T-helper 1 cell (primary cell): Measurements from ENCODE around the gene DISP3.

ENCODE experiments used
- DNase-seq, 5 donors: peaks; one replicate each; pipeline ENCODE4 v3.0.0-alpha.2; 2012 to 2020

The DISP3 gene

DNA sequence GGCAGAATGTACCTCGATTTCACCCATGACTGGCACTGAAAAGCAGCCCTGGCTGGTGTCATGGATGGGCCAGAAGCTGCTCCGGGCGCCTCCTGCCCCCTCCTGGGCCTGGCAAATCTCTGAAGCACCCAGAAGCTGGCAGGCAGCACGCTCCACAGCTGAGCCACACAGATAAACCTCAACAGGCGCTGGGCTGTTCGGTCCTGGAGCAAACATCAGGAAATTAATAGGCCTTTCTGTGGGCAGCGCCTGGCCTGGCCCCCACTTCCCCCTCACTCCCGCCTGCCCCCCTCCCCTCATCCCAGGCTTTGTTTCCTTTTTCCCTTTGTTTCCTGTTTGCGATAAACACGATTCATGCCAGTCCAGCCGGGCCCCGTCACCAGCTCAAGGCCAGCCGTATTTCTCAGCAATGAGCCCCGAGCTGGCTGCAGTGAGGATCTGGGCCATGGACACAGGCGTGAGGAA lies 20.1 kb upstream of the DISP3 start:
- no peak for DNase-seq

DNA sequence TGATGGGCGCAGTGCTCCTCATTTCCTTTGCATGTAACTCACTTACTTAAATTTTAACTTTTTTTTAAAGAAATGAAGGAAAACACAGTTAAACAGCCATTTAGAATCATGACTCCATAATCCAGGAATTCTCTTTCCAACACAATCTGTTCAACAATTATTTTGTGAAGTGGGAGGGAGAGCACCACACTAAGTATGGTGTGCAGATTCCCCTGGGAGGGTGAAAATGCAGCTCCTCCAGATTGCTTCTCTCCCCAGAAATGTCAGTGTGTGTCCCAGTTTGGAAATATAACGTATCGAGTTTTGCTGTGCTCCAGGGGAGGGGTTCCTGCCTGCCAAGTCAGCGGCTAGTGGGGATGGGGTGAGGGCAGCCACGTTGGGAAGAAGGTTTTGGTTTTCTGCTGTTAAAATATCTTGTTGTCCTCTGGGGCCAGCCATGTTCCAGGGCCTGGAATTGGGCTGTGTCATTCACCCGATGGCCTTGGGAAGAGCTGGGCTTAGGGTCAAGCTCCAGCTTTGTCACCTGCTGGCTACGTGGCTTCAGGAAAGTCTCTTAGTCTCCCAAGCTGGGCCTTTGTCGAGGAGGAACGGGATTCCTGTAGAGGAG lies 17.3 kb upstream of the DISP3 start:
- no peak for DNase-seq

DNA sequence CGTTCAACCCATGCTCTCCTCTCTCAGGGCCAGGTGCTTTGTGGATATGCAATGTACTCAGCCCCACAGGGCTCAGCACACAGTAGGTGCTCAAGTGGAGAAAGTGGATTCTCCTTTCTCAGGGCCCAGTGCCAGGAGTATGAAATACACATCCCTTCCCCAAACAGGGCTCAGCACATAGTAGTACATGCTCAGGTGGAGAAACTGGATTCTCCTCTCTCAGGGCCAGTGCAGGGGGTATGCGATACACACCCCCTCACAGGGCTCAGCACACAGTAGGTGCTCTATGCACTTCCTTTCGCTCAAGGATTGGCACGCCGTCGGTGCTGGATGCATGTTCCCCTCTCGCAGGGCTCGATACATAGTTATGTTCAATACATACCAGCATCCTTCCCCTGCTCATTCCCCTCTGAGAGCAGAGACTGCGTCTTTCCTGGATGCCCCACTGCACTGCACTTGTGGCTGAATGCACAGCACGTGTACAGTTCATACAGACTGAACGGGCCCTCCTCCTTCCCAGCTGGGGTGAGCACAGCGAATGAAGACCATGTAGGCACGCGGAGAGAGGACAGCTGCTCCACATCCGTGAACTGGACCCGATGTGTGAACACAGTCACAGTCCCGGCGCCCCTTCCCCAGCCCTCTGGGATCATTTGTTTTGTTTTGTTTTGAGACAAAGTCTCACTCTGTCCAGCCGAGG lies 16.6 kb upstream of the DISP3 start:
- no peak for DNase-seq

DNA sequence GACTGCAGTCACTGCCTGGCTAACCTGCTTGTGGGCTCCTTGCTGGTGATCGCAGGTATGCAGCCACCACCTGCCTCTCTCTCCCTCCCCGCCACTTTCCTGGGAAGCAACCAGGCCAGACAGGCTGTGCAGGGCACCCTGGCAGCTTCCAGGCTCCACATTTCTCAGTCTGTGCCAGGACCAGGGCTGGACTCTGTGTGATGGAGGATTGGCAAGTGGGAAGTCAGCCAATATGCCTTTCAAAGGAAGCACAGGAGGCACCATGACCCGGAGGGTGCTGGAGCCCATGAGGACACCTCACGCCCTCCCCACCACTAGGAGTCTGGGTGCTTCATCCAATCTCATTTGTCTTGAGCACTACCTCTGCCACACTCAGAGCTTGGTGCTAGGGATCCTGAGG lies 15.8 kb upstream of the DISP3 start:
- no peak for DNase-seq

DNA sequence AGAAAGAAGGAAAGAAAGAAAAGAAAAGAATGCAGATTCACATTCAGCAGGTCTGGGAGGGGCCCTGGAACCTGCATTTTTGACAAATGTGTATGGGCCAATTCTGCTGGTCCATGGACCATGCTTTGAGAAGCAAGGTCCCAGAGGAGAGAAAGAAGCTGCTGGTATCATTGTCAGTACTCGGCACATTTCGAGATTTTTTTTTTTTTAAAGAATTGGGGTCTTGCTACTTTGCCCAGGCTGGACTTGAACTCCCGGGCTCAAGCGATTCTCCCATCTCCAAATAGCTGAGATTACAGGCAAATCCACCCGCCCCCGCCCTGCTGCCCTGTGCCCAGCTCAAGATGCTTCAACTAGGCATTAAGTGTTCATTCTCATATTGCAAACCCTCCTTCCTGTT lies 13.6 kb upstream of the DISP3 start:
- no peak for DNase-seq

DNA sequence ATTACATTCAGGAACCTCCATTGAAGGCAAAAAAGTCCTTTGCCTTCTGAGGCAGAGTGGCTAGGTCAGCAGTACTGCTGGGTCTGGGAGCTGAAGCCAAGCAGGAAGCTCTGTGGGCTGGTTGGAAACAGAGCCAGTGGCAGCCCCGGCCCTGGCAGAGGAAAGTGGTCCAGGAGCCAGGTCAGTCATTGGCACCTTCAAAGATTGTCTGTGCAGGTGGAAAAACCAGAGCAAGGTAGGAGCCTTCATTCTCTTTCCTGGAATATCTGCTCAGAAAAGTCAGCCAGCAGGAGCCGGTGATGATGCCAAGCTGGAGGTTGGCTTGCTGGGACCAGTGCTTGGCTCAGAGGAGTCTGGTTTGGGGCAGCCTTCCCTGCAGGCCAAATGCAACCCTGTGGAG lies 12.5 kb upstream of the DISP3 start:
- DNase-seq = no peak

DNA sequence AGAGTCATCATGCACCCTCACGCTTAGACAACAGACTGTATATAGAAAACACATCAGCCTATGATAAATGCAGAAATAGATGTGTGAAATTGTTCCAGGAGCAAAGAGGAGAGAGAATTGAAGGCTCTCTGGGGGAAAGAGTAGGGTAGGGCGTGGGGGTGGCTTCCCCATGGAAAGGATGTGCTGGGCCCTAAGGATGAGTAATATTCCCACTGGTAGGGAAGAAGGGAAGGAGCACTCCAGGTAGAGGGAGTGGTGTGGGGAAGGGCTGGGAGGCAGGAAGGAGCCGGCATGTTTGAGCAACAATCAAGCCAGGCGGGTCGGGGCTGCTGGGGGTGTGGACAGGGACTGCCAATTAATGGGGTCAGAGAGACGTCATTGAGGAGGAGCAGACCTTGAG lies 10.1 kb upstream of the DISP3 start:
- DNase-seq = no peak

DNA sequence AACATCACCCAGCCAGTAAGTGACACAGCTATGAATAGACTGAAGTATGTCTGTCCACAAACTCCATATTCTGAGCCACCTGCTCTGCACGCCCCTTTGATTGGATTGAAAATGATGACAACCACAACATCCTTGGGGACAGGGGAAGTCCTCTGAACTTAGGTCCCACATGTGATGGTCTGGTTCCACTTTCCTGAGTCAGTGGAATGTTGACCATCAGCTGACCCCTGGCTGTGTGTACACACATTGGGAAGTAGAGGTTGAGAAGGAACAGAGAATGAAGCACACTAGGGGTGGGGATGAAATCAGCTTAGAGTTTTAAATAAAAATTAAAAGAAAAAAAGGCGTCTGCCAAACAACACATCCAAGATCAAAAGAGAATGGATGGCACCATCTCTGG lies 8.0 kb upstream of the DISP3 start:
- no peak for DNase-seq

DNA sequence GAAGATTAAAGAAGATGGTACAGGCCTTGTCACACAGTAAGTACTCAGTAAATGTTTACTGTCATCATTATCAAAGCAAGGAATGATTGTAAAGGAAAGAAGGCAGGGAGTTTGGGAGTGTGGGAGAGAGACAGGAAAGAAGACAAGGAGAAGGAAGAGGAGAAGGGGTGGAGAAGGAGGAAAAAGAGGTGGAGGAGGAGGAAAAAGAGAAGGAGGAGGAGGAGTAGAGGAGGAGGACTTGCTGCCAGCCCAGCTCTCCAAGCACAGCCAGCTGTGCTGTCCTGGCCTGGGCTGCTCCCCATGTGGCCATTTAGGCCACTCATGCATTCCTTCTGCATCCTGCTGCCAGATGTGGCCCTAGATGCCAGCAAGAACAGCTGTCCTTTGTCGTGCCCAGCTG lies 7.5 kb upstream of the DISP3 start:
- DNase-seq = no peak

DNA sequence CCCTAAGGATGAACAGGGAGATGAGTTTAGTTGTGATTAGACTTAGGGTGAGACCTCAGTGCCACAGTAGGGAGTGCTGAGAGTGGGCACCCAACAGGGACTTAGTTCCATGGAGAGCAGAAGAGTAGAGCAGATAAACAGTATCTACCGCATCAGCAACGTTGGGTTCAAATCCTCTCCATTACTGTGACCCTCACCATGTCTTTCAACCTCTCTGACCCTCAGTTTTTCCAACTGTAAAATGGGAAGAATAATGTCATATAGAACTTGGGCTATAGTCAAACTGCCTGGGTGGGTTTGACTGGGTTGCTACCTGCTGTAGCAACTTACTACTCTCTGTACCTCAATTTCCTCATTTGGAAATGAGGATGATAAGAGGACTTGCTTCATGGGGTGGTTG lies 6.7 kb upstream of the DISP3 start:
- no peak for DNase-seq

DNA sequence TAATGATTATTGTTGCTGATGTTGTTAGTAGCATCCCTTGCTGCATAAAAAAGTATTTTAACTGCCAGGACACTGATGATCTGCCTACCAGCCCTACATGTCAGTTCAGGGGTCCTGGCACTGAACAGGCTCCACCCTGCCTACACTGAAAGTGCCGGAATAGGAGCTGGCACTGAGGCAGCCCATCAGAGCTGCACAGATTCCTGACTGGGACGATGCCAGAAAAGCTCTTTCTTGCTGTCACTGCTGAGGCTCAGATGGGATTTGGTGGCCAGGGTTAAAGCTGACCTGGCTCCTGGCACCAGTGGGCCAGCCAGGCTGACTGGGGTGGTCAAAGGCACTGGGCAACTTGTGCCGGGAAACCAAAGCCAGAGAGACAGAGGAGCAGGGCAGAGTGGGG lies 6.2 kb upstream of the DISP3 start:
- DNase-seq = no peak

DNA sequence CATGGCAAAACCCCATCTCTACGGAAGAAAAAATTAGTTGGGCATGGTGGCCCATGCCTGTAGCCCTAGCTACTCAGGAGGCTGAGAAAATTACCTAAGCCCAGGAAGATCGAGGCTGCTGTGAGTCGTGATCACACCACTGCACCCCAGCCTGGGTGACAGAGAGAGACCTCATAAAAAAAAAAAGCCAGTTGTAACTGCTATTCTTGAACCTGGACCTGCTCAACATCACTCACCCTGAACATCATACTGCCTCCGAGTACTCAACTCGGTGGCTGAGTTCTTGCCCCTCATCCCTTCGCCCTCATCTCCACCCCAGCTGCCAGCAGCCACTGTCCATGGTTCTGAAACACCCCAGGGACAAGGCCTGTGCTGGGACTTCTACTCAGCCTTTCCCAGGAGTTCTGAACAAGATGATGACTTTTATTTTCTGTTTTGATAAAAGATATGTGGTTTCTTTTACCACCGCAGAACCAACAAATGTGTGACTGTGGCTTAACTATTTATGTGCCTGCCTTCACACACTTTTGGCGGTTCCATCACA lies 5.4 kb upstream of the DISP3 start:
- peak in 1 of 5 donors; percentile 8 for DNase-seq

DNA sequence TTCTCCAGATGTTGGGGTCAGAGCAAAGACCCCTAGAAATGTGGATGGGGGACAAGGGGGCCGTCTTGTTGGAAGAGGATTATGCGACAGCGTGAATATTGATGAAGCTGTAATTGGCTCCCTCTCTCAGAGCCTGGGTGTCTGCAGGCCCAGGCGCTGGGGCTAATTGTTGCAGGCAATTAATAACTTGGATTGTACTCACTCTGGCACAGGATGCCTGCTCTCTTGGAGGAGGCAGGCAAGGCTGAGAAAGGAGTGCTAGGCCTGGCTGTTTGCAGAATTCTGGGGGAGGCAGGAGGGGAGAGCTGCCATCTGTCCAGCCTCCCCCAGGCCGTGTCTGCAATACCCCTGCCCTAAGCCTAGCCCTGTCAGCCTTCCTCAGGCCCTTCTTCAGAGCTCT lies 4.1 kb upstream of the DISP3 start:
- DNase-seq = no peak

DNA sequence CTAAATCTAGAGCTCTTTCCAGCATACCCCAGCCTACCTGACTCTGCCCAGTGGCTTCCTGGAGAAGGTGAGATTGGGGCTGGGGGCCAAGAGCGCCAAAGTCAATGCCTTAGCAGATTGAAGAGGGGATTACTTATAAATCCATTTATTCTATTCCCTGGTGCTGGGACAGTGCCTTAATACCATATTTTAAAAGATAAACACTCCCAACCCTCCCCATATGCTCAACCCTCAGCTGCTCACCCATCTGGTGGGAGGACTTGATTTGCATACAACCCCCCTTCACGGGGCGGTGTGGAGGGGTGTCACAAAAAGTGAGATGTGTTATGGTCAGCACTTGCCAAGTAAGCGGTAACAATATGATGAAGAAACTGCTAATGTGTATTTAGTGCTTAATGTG lies 3.2 kb upstream of the DISP3 start:
- no peak for DNase-seq

DNA sequence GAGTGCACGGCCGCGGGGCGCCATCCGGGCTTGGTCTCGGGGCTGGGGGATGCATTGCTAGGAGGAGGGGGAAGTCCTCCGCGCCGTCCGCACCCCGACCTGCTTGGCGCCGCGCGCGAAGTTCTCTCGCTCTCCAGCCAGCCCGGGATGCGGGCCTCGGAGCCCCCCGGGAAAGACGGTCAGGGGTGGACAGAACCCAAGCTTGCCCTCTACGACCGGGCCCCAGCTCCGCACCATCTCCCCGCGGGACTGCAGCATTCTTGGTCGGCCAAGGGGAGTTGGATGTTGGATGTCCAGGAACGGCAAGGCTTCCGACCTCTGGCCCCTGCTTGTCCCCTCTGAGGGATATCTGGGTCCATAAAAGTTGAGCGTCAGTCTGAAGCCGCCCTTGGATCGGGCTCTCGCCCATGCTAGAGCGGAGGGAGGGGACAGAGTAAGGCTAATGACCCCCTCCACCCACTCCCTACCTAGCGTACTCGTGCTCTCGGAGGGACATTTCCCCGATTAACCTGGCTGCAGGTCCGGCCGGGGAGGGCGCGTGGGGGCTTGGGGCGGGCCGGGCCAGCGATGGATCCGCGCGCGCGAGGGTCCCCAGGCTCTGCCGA lies 522 bp downstream of the DISP3 start:
- DNase-seq = no peak

DNA sequence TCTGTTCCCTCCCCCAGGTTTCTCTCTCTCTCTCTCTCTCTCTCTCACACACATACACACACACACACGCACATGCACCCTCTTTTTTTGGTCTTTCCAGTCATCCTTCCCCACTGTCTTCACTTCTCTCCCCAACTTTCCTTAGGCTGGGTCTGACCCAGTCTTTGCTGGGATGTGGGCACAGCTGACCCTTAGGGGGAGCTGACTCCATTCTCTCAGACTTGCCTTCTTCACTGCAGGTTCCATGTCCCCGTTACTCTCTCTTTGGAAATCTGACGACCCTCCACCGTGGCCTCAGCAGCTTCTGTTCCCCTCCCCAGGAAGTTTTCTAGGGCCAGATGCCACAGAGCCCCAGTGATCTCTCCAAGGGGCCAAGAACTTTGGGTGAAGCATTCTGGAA lies 2.1 kb downstream of the DISP3 start:
- no peak for DNase-seq

DNA sequence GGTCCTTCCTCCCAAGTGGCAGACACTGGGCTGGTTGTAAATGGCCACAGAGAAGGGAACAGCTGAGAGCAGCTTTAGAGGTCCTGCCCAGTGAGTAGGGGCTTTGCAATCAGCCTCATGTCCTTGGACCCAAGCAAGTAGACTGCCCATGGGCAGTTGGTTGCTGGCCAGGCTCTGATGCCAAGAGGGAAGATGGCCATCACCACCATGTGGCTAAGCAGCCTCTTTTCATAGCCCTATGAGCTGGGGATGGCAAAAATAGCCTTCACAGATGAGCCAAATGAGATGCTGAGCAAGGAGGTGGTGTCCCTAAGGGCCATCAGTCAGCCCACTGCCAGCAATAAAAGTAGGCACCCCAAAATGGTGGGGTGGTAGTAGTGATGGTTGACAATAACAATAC lies 3.2 kb downstream of the DISP3 start:
- no peak for DNase-seq

DNA sequence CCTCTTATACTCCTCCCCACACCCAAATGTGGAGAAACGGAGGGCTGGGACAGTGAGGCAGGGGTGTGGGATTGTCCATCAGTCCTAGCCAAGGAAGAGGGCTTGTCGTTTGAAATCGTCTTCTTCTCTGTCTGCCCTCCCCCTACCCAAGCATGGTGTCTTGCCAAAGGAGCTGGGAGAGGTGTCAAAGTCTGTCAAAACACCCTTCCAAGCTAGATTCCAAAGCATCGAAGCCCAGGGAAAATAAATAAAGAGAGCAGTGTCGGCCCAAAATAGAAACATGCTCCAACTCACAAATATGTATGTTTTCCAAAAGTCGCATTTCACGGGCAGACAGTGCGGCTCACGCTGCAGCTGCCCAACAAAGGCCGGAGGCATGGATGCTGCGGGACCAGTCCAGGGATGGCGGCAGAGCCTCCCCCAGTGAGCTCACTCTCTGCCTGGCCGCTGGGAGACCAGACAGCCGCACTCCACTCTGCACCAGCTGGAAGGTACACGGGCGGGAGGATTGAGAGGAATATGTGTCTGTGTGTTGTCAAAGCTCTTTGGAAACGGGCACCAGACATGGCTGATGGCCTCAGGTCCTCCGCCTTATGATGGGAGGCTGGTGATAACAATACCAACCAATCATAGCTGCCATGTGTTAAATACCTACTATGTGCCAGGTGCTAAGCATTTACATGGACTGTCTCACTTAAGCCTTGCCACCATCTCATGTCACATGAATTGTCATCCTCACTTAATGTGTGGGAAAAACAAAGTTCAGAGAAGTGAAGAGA lies 3.9 kb downstream of the DISP3 start:
- no peak for DNase-seq

DNA sequence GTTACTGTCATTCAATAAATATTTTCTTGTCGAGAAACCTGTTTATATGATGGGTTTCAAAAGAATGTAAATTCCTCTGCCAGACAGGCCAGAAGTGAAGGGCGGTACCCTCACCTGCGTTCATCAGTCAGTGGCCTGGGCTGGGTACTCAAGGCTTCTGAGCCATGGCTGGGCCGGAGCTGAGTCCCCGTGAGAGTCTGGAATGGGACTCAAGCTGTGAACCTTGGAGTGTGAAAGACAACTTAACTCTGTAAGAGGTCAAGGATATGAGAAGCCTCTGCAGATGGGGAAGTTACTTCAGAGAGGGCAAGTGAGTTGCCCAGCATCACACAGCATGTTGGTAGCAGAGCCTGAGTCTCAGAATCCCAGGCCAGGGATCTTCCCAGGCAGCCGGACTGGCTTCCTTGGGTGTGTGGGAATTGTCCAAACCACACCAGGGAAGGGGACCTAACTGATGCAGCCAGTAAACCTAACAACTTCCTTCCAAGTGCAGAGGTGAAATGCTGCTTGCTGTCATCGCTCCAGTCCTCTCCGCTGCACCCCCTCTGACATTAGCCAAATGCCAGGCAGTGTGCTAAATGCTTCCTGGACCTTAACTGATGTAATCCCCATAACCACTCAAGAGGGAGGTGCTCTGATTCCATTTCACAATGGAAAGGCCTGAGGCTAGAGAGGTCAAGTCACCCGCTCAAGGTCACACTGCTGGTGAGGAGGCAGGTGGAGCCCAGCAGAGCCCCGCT lies 4.8 kb downstream of the DISP3 start:
- DNase-seq = no peak

DNA sequence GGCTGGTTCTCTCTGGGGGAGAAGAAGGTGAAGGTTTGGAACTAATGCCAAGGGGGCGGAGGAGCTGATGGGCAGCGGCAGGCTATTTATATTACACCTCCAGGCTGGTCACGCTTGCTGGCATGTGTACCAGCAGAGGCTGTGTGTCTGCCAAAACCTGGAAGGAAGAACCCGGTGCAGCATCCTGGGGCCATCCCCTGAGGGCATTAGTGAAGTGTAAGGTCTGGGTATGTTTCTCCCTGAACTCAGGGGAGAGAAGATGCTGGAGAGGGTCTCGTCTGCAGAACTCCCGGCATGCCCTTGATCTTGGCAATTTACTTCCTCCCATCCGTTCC lies 5.3 kb downstream of the DISP3 start:
- DNase-seq = no peak

DNA sequence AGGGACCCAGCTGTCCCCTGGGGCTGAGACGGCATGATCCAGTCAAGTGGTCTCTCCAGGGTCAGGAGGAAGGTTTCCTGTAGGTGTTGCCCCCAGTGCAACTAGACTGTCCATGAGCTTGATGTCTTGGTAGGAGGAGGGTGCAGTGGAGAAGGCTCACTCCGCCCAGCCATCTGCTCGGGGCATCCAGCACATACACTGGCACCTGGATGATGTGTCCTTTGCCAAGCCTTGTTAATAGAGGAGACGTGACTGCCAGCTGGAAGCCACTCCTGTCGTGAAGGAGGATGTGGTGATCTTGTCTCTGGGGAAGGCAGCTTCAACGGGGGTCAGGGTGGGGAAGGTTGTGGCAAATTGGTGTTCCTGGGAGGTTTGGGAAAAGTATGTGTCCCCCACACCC lies 6.2 kb downstream of the DISP3 start:
- no peak for DNase-seq

DNA sequence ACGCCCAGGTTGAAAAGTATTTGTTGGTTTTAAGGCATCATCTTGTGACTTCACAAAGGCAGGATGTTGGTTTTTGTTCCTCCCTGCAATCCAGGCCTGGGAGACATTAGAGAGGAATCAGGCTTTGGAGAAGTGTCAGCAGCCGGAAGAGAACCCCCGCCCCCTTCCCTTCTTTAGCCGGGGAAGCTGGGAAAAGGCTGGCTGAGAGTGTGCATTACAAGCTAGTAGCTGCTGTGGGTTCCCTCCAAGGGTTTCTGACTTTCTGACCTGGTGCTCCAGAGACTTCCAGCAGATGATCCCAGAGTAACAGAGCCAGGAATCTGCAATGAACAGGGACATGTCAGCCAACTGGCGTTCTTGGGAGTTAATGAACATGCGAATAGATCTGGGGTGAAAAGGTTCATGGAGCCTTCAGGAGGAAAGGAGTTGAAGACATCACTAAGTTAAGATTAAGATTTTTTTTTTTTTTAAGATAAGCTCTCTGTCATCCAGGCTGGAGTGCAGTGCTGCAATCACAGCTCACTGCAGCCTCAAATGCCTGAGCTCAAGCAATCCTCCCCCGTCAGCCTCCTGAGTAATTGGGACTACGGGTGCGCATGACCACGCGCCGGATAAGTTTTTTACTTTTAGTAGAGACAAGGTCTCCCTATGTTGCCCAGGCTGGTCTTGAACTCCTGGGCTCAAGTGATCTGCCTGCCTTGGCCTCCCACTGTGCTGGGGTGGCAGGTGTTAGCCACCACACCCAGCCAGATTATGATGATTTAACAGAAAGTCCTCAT lies 7.5 kb downstream of the DISP3 start:
- no peak for DNase-seq
